CD4-positive, alpha-beta T cell (primary cell): ENCODE results near the gene CHMP2B. TPM values are rescaled to one million over a fixed set of nuclear protein-coding genes. Genes with fewer than 3 reads are reported as not detected.

ENCODE experiments used
- ATAC-seq: fragments of 200-7000 bp; cut with Tn5 transposase; one replicate; pipeline ENCODE4 v1.10.0; 2022; ENCODE audit warnings: mild to moderate bottlenecking; ENCODE audit not compliant: poor library complexity
- CTCF ChIA-PET: fragments of 350-600 bp; sonication (Branson Sonifier 250); formaldehyde crosslinking; loops from one replicate; lab custom pipeline; 2021; ENCODE audit warnings: antibody characterized with exemption, inconsistent platforms; lab: Charles Lee
- POLR2A ChIA-PET: fragments of 350-600 bp; sonication (Branson Sonifier 250); formaldehyde crosslinking; loops from one replicate; lab custom pipeline; 2021; ENCODE audit warnings: antibody characterized with exemption, inconsistent platforms; lab: Charles Lee
- DNase-seq, 14 experiments: peaks; one replicate each; pipeline ENCODE4 v3.0.0-alpha.2; 2013 to 2020; ENCODE audit warnings: mixed read lengths in 2 of 14
- H3K27ac ChIP-seq, 2 donors: one replicate each; pipeline versions ENCODE4 v1.5.1 to v1.7.0; 2013; ENCODE audit warnings: low read length in 2 of 2, low read depth in 1 of 2, mild to moderate bottlenecking in 1 of 2
- H3K27me3 ChIP-seq, 2 experiments: 1 replicate in 1 of 2; 2 replicates in 1 of 2; pipeline versions ENCODE4 v1.6.1 to v1.7.0; 2013; ENCODE audit warnings: low read length in 2 of 2, control low read depth in 1 of 2, mild to moderate bottlenecking in 1 of 2, moderate library complexity in 1 of 2; ENCODE audit not compliant: insufficient read depth in 2 of 2, control insufficient read depth in 1 of 2
- H3K36me3 ChIP-seq: one replicate; pipeline ENCODE4 v1.6.1; 2013; ENCODE audit warnings: low read length, control low read depth; ENCODE audit not compliant: insufficient read depth
- H3K4me1 ChIP-seq: one replicate; pipeline ENCODE4 v1.6.1; 2013; ENCODE audit warnings: low read length, control low read depth; ENCODE audit not compliant: insufficient read depth
- H3K4me3 ChIP-seq: one replicate; pipeline ENCODE4 v1.5.1; 2013; ENCODE audit warnings: mild to moderate bottlenecking, low read length, moderate library complexity
- H3K9me3 ChIP-seq, 2 experiments: 1 replicate in 1 of 2; 2 replicates in 1 of 2; pipeline versions ENCODE4 v1.6.1 to v1.7.0; 2013; ENCODE audit warnings: low read length in 2 of 2, mild to moderate bottlenecking in 2 of 2, control low read depth in 1 of 2, moderate library complexity in 1 of 2; ENCODE audit not compliant: control insufficient read depth in 1 of 2, insufficient read depth in 1 of 2
- H3K27ac Mint-ChIP-seq: one replicate; pipeline ENCODE4 v1.8.0; 2020; ENCODE audit warnings: mixed read lengths
- H3K27me3 Mint-ChIP-seq: one replicate; pipeline ENCODE4 v1.8.0; 2021; ENCODE audit warnings: mixed read lengths
- H3K36me3 Mint-ChIP-seq: one replicate; pipeline ENCODE4 v1.8.0; 2021; ENCODE audit warnings: low read depth, mixed read lengths
- H3K4me1 Mint-ChIP-seq: one replicate; pipeline ENCODE4 v1.8.0; 2021; ENCODE audit warnings: low read depth, mixed read lengths
- H3K4me3 Mint-ChIP-seq: one replicate; pipeline ENCODE4 v1.8.0; 2020; ENCODE audit warnings: mild to moderate bottlenecking, mixed read lengths
- H3K9me3 Mint-ChIP-seq: one replicate; pipeline ENCODE4 v1.8.0; 2020; ENCODE audit warnings: mixed read lengths
- intact Hi-C, 2 experiments: fragments of 100-400 bp; cut with DNase I in 1 of 2; cut with micrococcal nuclease in 1 of 2; formaldehyde crosslinking; loops; one replicate each; pipeline versions ENCODE4 v1.15.1 to v1.9.0; 2023 to 2025; cut with DNase I, micrococcal nuclease
- total RNA-seq, 174 experiments: library from RNA in 2 of 174; stranded (reverse) in 2 of 174; gene quantifications; one replicate each; pipeline ENCODE4 v1.2.3 and lab custom pipeline; 2021 to 2026
- TF ChIP-seq, protein P1 (sequence below): fragments of 200-600 bp; IDR thresholded peaks from one replicate; pipeline ENCODE4 v1.8.0; 2022; ENCODE audit warnings: antibody characterized with exemption, mild to moderate bottlenecking

CHMP2B gene
- total RNA-seq, 2 experiments from 2014 or later = 24.7 to 31.5 TPM

DNA sequence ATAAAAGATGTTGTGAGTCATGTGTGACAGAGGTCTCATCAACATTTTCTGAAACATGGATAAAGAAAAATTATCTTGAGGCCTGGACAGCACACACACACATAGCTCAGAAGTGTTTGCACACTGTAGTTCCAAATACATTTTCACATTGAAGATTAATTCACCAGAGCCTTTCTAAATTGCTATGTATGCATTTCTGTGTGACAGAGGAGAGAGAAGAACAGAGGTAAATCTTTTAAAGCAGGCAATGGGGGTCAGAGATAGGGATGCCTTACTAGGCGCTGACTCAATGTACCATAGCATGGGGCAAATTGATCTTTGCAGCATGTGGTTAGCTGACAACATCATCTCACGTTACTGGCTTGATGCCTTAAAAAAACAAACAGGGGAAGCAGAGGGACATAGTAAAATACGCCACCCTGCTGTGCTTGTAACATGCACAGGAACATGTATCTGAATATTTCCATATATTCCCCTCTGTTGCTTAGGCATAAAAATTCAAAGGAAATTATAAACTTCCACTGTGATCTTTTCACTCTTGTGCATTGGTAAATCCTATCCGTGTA, 41.6 kb downstream of the CHMP2B start:
- CTCF ChIA-PET = no interaction called here
- H3K4me1 Mint-ChIP-seq = peaks cover 20% of the 10 kb centered on the region
- Histone ChIP-seq H3K4me3 (no peak overlapping the region), H3K9me3 (no peaks in the 10 kb centered on the region), H3K27ac (no peak overlapping the region), H3K4me1 (peaks cover 9% of the 10 kb centered on the region), H3K36me3 (no peaks in the 10 kb centered on the region), H3K27me3 (no peaks in the 10 kb centered on the region)
- POLR2A ChIA-PET = no interaction called here
- H3K27me3 Mint-ChIP-seq = peaks cover 6% of the 10 kb centered on the region
- no peaks in the 10 kb centered on the region for H3K36me3 Mint-ChIP-seq
- ATAC-seq = no peak
- intact Hi-C loops = no loop called here
- TF ChIP-seq, protein P1, sequence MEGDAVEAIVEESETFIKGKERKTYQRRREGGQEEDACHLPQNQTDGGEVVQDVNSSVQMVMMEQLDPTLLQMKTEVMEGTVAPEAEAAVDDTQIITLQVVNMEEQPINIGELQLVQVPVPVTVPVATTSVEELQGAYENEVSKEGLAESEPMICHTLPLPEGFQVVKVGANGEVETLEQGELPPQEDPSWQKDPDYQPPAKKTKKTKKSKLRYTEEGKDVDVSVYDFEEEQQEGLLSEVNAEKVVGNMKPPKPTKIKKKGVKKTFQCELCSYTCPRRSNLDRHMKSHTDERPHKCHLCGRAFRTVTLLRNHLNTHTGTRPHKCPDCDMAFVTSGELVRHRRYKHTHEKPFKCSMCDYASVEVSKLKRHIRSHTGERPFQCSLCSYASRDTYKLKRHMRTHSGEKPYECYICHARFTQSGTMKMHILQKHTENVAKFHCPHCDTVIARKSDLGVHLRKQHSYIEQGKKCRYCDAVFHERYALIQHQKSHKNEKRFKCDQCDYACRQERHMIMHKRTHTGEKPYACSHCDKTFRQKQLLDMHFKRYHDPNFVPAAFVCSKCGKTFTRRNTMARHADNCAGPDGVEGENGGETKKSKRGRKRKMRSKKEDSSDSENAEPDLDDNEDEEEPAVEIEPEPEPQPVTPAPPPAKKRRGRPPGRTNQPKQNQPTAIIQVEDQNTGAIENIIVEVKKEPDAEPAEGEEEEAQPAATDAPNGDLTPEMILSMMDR = no peak
- no peak for DNase-seq
- no peak overlapping the region for H3K27ac Mint-ChIP-seq
- H3K9me3 Mint-ChIP-seq = no peaks in the 10 kb centered on the region
- no peak overlapping the region for H3K4me3 Mint-ChIP-seq

DNA sequence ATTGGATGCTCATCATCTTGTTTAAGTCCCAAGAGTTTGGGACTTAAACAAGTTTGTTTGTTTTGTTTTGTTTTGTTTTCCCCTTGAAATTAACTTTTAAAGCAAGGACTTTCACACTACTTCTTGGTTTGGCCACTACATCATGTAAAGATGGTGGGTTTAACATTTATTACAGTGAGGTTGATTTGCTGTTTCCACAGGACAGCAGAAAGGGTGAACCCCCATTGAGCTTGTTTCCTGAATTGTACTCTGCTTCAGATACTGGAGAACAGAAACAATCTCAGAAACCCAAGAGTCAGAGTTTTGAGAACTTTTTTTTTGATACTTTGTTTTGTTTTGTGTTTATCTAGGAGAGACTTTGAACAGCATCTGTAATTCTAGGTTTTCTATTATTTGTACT, 42.6 kb downstream of the CHMP2B start:
- Histone ChIP-seq H3K27ac (no peak overlapping the region), H3K9me3 (no peaks in the 10 kb centered on the region), H3K36me3 (no peaks in the 10 kb centered on the region), H3K27me3 (no peaks in the 10 kb centered on the region), H3K4me1 (peaks cover 9% of the 10 kb centered on the region), H3K4me3 (no peak overlapping the region)
- POLR2A ChIA-PET = no interaction called here
- TF ChIP-seq, protein P1 = no peak
- intact Hi-C loops = no loop called here
- Mint-ChIP-seq H3K36me3 (no peaks in the 10 kb centered on the region), H3K9me3 (no peaks in the 10 kb centered on the region), H3K4me1 (peaks cover 20% of the 10 kb centered on the region), H3K27me3 (peaks cover 10% of the 10 kb centered on the region), H3K27ac (no peak overlapping the region), H3K4me3 (no peak overlapping the region)
- DNase-seq (no peak), ATAC-seq (no peak)
- CTCF ChIA-PET = no interaction called here

DNA sequence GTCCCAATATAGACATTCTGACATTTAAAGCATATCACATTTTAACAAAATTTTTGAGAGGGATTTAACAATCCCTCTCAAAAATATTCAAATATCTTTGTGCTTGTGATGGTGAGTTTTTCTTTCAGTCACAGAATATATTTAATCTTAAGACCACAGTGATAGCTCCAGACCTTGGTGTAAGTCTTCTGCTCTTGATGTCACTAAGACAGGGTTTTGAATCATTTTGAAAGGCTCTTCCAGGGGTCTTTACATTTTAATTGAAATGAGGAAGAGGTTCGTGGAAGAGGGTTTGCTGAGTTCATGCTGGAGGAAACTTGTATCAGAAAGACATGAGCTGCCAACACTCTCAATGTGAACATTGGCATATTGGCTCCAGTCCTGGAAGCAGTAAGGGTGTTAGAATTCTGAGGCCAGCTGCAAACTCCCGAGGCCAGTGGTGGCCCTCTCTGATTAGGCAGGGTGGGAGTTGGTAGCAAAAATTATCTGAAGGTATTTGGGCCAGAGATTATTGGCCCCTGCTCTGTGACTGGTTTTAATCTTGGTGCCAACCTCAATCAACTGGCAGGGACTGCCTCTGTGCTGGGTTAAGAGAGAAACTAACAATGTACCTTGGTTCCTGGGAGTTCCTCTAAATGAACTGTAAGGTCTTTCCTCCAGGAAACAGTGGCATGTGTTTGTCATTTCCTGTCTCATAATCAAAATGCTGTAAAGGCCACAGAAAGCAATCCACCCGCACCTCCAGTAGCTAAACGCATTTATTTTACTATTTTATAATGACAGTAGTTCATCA, 44.0 kb downstream of the CHMP2B start:
- Mint-ChIP-seq H3K27me3 (peaks cover 10% of the 10 kb centered on the region), H3K9me3 (no peaks in the 10 kb centered on the region), H3K36me3 (no peaks in the 10 kb centered on the region), H3K4me3 (no peak overlapping the region), H3K27ac (no peak overlapping the region), H3K4me1 (peaks cover 20% of the 10 kb centered on the region)
- Histone ChIP-seq H3K27ac (no peak overlapping the region), H3K27me3 (no peaks in the 10 kb centered on the region), H3K4me1 (peaks cover 9% of the 10 kb centered on the region), H3K36me3 (no peaks in the 10 kb centered on the region), H3K4me3 (no peak overlapping the region), H3K9me3 (no peaks in the 10 kb centered on the region)
- TF ChIP-seq, protein P1 = no peak
- intact Hi-C loops = no loop called here
- CTCF ChIA-PET = no interaction called here
- DNase-seq = peak in 3 of 14 experiments; percentile 8 to 42 (median 11)
- ATAC-seq = no peak
- POLR2A ChIA-PET = interaction anchor here (0.7 kb wide), 1 partner anchor 44 kb away, joined by 3 read pairs; the partner anchor contains the start of gene CHMP2B
